IMR-90 (cell line): ENCODE measurements around the gene KRT72. TPM values are rescaled to one million over a fixed set of nuclear protein-coding genes. Genes with fewer than 3 reads are reported as not detected.

Source experiments
- ATAC-seq: fragments of 200-7000 bp; cut with Tn5 transposase; 2 replicates; pipeline ENCODE4 v1.9.1; 2020; ENCODE audit warnings: low read depth, mild to moderate bottlenecking, moderate library complexity
- BruUV-seq: library from RNA; stranded (reverse); fragments of 400-500 nt; replicated peaks from 2 replicates; lab custom pipeline; 2021; lab: Mats Ljungman, UMichigan
- CTCF ChIA-PET: fragments of 300-600 bp; formaldehyde crosslinking; extraction: SDS; loops from one replicate; lab custom pipeline; 2021; ENCODE audit warnings: antibody characterized with exemption; lab: Yijun Ruan, JAX
- POLR2A ChIA-PET: fragments of 300-600 bp; sonication (Branson Sonifier 250); formaldehyde crosslinking; loops from one replicate; lab custom pipeline; 2022; ENCODE audit warnings: antibody characterized with exemption; ENCODE audit not compliant: unreplicated experiment; lab: Charles Lee
- DNase-seq: peaks from one replicate; pipeline ENCODE4 v3.0.0; 2013
- H2AFZ ChIP-seq: replicated peaks from 2 replicates; pipeline ENCODE3; 2013; ENCODE audit warnings: low read length, mild to moderate bottlenecking; ENCODE audit not compliant: poor library complexity
- H2AK5ac ChIP-seq: 2 replicates; pipeline ENCODE4 v1.6.1; 2013; ENCODE audit warnings: low read depth, low read length, inconsistent platforms
- H2AK9ac ChIP-seq: replicated peaks from 2 replicates; pipeline ENCODE3; 2013; ENCODE audit warnings: mild to moderate bottlenecking, low read depth, low read length, moderate library complexity; ENCODE audit not compliant: poor library complexity
- H2BK120ac ChIP-seq: 2 replicates; pipeline ENCODE4 v1.6.1; 2013; ENCODE audit warnings: low read depth, low read length, inconsistent platforms
- H2BK15ac ChIP-seq: 3 replicates; pipeline ENCODE4 v1.6.1; 2013; ENCODE audit warnings: low read depth, low read length, inconsistent platforms
- H2BK20ac ChIP-seq: 2 replicates; pipeline ENCODE4 v1.6.1; 2013; ENCODE audit warnings: low read depth, mild to moderate bottlenecking, inconsistent platforms, low read length, moderate library complexity
- H2BK5ac ChIP-seq: 2 replicates; pipeline ENCODE4 v1.6.1; 2013; ENCODE audit warnings: mild to moderate bottlenecking, low read depth, low read length, inconsistent platforms; ENCODE audit not compliant: poor library complexity, severe bottlenecking
- H3K14ac ChIP-seq: replicated peaks from 2 replicates; pipeline ENCODE4 v1.6.1; 2013; ENCODE audit warnings: low read depth, low read length, inconsistent platforms
- H3K18ac ChIP-seq: 2 replicates; pipeline ENCODE4 v1.6.1; 2013; ENCODE audit warnings: low read depth, low read length, control low read depth
- H3K23ac ChIP-seq: 2 replicates; pipeline ENCODE4 v1.6.1; 2013; ENCODE audit warnings: low read depth, low read length, inconsistent platforms
- H3K27ac ChIP-seq: 2 replicates; pipeline ENCODE4 v1.5.1; 2013; ENCODE audit warnings: mild to moderate bottlenecking, control low read depth, low read length; ENCODE audit not compliant: insufficient read depth
- H3K27me3 ChIP-seq: 2 replicates; pipeline ENCODE4 v1.6.1; 2013; ENCODE audit warnings: low read length; ENCODE audit not compliant: control insufficient read depth, insufficient read depth
- H3K36me3 ChIP-seq: 2 replicates; pipeline ENCODE4 v1.6.1; 2013; ENCODE audit warnings: low read length, mixed read lengths; ENCODE audit not compliant: control insufficient read depth, insufficient read depth
- H3K4ac ChIP-seq: 2 replicates; pipeline ENCODE4 v1.6.1; 2013; ENCODE audit warnings: low read depth, low read length, inconsistent platforms
- H3K4me1 ChIP-seq: 2 replicates; pipeline ENCODE4 v1.6.1; 2013; ENCODE audit warnings: low read length, mixed read lengths; ENCODE audit not compliant: control insufficient read depth, insufficient read depth
- H3K4me2 ChIP-seq: 2 replicates; pipeline ENCODE4 v1.6.1; 2013; ENCODE audit warnings: low read depth, mild to moderate bottlenecking, control low read depth, low read length, moderate library complexity
- H3K4me3 ChIP-seq: 2 replicates; pipeline ENCODE4 v1.5.1; 2013; ENCODE audit warnings: low read depth, mild to moderate bottlenecking, control low read depth, low read length, moderate library complexity; ENCODE audit not compliant: insufficient read depth
- H3K56ac ChIP-seq: 2 replicates; pipeline ENCODE4 v1.6.1; 2013; ENCODE audit warnings: low read length, inconsistent platforms; ENCODE audit not compliant: insufficient read depth; ENCODE audit errors: extremely low read depth
- H3K79me1 ChIP-seq, 2 experiments: 2 replicates each; pipeline ENCODE4 v1.6.1; 2013; ENCODE audit warnings: low read length in 2 of 2, inconsistent platforms in 1 of 2, low read depth in 1 of 2
- H3K9ac ChIP-seq: 2 replicates; pipeline ENCODE4 v1.6.1; 2013; ENCODE audit warnings: low read depth, low read length, control low read depth
- H3K9me1 ChIP-seq: 2 replicates; pipeline ENCODE4 v1.6.1; 2013; ENCODE audit warnings: low read length, inconsistent platforms; ENCODE audit not compliant: insufficient read depth
- H3K9me3 ChIP-seq: 2 replicates; pipeline ENCODE4 v1.6.1; 2013; ENCODE audit warnings: low read length; ENCODE audit not compliant: control insufficient read depth, insufficient read depth
- H4K20me1 ChIP-seq: 2 replicates; pipeline ENCODE4 v1.6.1; 2013; ENCODE audit warnings: low read length, inconsistent platforms; ENCODE audit not compliant: insufficient read depth
- H4K5ac ChIP-seq: 2 replicates; pipeline ENCODE4 v1.6.1; 2013; ENCODE audit warnings: mild to moderate bottlenecking, low read depth, low read length, control low read depth
- H4K8ac ChIP-seq, 2 experiments: 2 replicates each; pipeline ENCODE4 v1.6.1; 2013; ENCODE audit warnings: low read depth in 2 of 2, low read length in 2 of 2, control low read depth in 1 of 2, inconsistent platforms in 1 of 2
- H4K91ac ChIP-seq: 2 replicates; pipeline ENCODE4 v1.6.1; 2013; ENCODE audit warnings: low read depth, low read length, inconsistent platforms; ENCODE audit not compliant: insufficient read depth
- BHLHE40 ChIP-seq: fragments of 150-350 bp; IDR thresholded peaks from 2 replicates; pipeline ENCODE4 v1.6.1; 2016; ENCODE audit warnings: mild to moderate bottlenecking, low read depth, low read length
- CEBPB ChIP-seq: IDR thresholded peaks from 2 replicates; pipeline ENCODE4 v1.6.1; 2012; ENCODE audit warnings: low read depth, low read length, improper control_type of control experiment
- CHD1 ChIP-seq: IDR thresholded peaks from 2 replicates; pipeline ENCODE4 v1.6.1; 2012; ENCODE audit warnings: low read depth, low read length, improper control_type of control experiment
- CTCF ChIP-seq: conservative IDR thresholded peaks from 2 replicates; pipeline ENCODE4 v1.5.1; 2012; ENCODE audit warnings: mild to moderate bottlenecking, low read depth, low read length, improper control_type of control experiment
- FOS ChIP-seq: fragments of 150-350 bp; IDR thresholded peaks from 2 replicates; pipeline ENCODE4 v1.6.1; 2016; ENCODE audit warnings: low read depth, low read length
- MAFK ChIP-seq: IDR thresholded peaks from 2 replicates; pipeline ENCODE4 v1.6.1; 2012; ENCODE audit warnings: low read depth, low read length, improper control_type of control experiment
- MAZ ChIP-seq: IDR thresholded peaks from 2 replicates; pipeline ENCODE4 v1.6.1; 2012; ENCODE audit warnings: low read depth, mild to moderate bottlenecking, low read length, improper control_type of control experiment, moderate library complexity, borderline replicate concordance
- MXI1 ChIP-seq: IDR thresholded peaks from 2 replicates; pipeline ENCODE4 v1.6.1; 2012; ENCODE audit warnings: low read depth, mild to moderate bottlenecking, low read length, moderate library complexity, borderline replicate concordance
- NFE2L2 ChIP-seq: fragments of 150-350 bp; IDR thresholded peaks from 2 replicates; pipeline ENCODE4 v1.6.1; 2016; ENCODE audit warnings: low read depth, mild to moderate bottlenecking, low read length
- POLR2A ChIP-seq: IDR thresholded peaks from 2 replicates; pipeline ENCODE4 v1.6.1; 2012; ENCODE audit warnings: mild to moderate bottlenecking, low read depth, low read length
- RAD21 ChIP-seq: IDR thresholded peaks from 2 replicates; pipeline ENCODE4 v1.6.1; 2012; ENCODE audit warnings: low read length, improper control_type of control experiment
- RCOR1 ChIP-seq: IDR thresholded peaks from 2 replicates; pipeline ENCODE4 v1.6.1; 2012; ENCODE audit warnings: mild to moderate bottlenecking, low read length, improper control_type of control experiment; ENCODE audit not compliant: insufficient replicate concordance
- RFX5 ChIP-seq: IDR thresholded peaks from 2 replicates; pipeline ENCODE4 v1.8.0; 2012; ENCODE audit warnings: low read depth, mild to moderate bottlenecking, low read length, moderate library complexity
- SMC3 ChIP-seq: fragments of 150-350 bp; IDR thresholded peaks from 2 replicates; pipeline ENCODE4 v1.6.1; 2016; ENCODE audit warnings: low read depth, mild to moderate bottlenecking, antibody characterized with exemption, low read length, moderate library complexity
- WGBS, 2 experiments: methylation state at CpG; one replicate each; pipeline versions ENCODE4 v1.1.5 to v1.1.7; 2013; ENCODE audit warnings: missing lambda C conversion rate in 2 of 2; ENCODE audit not compliant: insufficient read length in 1 of 2; ENCODE audit errors: extremely low coverage in 2 of 2; 5-methylcytosine and 5-hydroxymethylcytosine counted together
- dilution Hi-C: fragments of 300-500 bp; cut with HindIII; formaldehyde crosslinking; loops from one replicate; pipeline ENCODE4 v1.14.3; 2018; ENCODE audit warnings: low sequenced_read_pairs; ENCODE audit not compliant: unreplicated experiment
- in situ Hi-C: fragments of 300-500 bp; cut with MboI; formaldehyde crosslinking; loops from 3 replicates; pipeline ENCODE4 v1.14.3; 2019; ENCODE audit warnings: low sequenced_read_pairs, inconsistent platforms, mixed read lengths
- intact Hi-C: fragments of 100-400 bp; cut with micrococcal nuclease; formaldehyde crosslinking; loops from 2 replicates; pipeline ENCODE4 v1.10.0; 2022
- polyA plus RNA-seq, 3 experiments: library from polyadenylated mRNA; depleted of rRNA; stranded (reverse); fragments of >200 nt; gene quantifications; 2 replicates each; pipeline ENCODE4 v1.2.3, GENCODE V29; 2012; ENCODE audit warnings: low replicate concordance in 1 of 3
- total RNA-seq: library from RNA; depleted of rRNA; stranded (reverse); fragments of >200 nt; gene quantifications from 2 replicates; pipeline ENCODE4 v1.2.3, GENCODE V29; 2012
- TF ChIP-seq, protein P1 (sequence below): fragments of 150-350 bp; IDR thresholded peaks from 2 replicates; pipeline ENCODE4 v1.6.1; 2017; ENCODE audit warnings: mild to moderate bottlenecking, antibody characterized with exemption, low read length, low read depth
- TF ChIP-seq, protein P2 (sequence below): fragments of 150-350 bp; IDR thresholded peaks from 2 replicates; pipeline ENCODE4 v1.6.1; 2016; ENCODE audit warnings: low read depth, mild to moderate bottlenecking, low read length, moderate library complexity, borderline replicate concordance

The KRT72 gene
- total and polyA plus RNA-seq, 2 of the 4 experiments (the other 2 are of a cell fraction), result not detected

GRCh38 chr12:52577316-52577715 is 23.9 kb downstream of the KRT72 start:
- Histone ChIP-seq H2AK9ac (no peak overlapping the region), H2BK20ac (no peak overlapping the region), H3K9ac (no peak overlapping the region), H3K23ac (no peak overlapping the region), H2AK5ac (no peak overlapping the region), H3K18ac (no peak overlapping the region), H2BK120ac (no peak overlapping the region), H3K27ac (no peak overlapping the region), H3K4me2 (no peak overlapping the region), H4K91ac (no peak overlapping the region), H4K8ac (no peak overlapping the region), H2BK15ac (no peak overlapping the region), H3K27me3 (peaks cover 53% of the 10 kb centered on the region), H3K9me3 (no peaks in the 10 kb centered on the region), H2AFZ (no peak overlapping the region), H3K4me3 (no peak overlapping the region), H4K5ac (no peak overlapping the region), H3K4ac (no peak overlapping the region), H3K4me1 (no peaks in the 10 kb centered on the region), H3K9me1 (no peaks in the 10 kb centered on the region), H3K56ac (no peak overlapping the region), H4K20me1 (no peaks in the 10 kb centered on the region), H3K79me1 (no peaks in the 10 kb centered on the region), H3K36me3 (no peaks in the 10 kb centered on the region), H3K14ac (no peak overlapping the region), H2BK5ac (no peak overlapping the region)
- CTCF ChIA-PET, result no interaction called here
- no peak for TF ChIP-seq BHLHE40
- TF ChIP-seq, protein P1, sequence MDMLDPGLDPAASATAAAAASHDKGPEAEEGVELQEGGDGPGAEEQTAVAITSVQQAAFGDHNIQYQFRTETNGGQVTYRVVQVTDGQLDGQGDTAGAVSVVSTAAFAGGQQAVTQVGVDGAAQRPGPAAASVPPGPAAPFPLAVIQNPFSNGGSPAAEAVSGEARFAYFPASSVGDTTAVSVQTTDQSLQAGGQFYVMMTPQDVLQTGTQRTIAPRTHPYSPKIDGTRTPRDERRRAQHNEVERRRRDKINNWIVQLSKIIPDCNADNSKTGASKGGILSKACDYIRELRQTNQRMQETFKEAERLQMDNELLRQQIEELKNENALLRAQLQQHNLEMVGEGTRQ, result no peak
- no peak for TF ChIP-seq FOS
- no peak for TF ChIP-seq NFE2L2
- TF ChIP-seq, protein P2, sequence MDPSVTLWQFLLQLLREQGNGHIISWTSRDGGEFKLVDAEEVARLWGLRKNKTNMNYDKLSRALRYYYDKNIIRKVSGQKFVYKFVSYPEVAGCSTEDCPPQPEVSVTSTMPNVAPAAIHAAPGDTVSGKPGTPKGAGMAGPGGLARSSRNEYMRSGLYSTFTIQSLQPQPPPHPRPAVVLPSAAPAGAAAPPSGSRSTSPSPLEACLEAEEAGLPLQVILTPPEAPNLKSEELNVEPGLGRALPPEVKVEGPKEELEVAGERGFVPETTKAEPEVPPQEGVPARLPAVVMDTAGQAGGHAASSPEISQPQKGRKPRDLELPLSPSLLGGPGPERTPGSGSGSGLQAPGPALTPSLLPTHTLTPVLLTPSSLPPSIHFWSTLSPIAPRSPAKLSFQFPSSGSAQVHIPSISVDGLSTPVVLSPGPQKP, result no peak
- TF ChIP-seq RCOR1, result no peak
- no peak for TF ChIP-seq CEBPB
- no peak for TF ChIP-seq POLR2A
- no peak for TF ChIP-seq CHD1
- no peak for TF ChIP-seq MAZ
- TF ChIP-seq SMC3, result no peak
- no peak for TF ChIP-seq RAD21
- TF ChIP-seq CTCF, result no peak
- no peak for TF ChIP-seq MAFK
- no peak for TF ChIP-seq RFX5
- TF ChIP-seq MXI1, result no peak
- in situ Hi-C loops, result no loop called here
- BruUV-seq, result no TSS peak
- intact Hi-C loops, result no loop called here
- POLR2A ChIA-PET, result no interaction called here
- 56% methylated on average over 3 of the region's 8 CpGs; no CpG with 5 or more reads in 1 of the 2 experiments for WGBS, 2 experiments
- DNase-seq (no peak), ATAC-seq (no peak)
- dilution Hi-C loops, result no loop called here
